Upper lobe of right lung (tissue), 1 donor: ENCODE measurements around the gene CTSH. TPM values are rescaled to one million over a fixed set of nuclear protein-coding genes. Genes with fewer than 3 reads are reported as not detected.

ENCODE experiments used
- ATAC-seq: fragments of 200-7000 bp; cut with Tn5 transposase; one replicate; pipeline ENCODE4 v1.9.1; 2020; ENCODE audit warnings: mild to moderate bottlenecking, moderate library complexity
- DNase-seq: peaks from one replicate; pipeline ENCODE4 v3.0.0-alpha.2; 2020
- H3K27ac ChIP-seq: fragments of 200-600 bp; one replicate; pipeline ENCODE4 v1.8.0; 2022
- H3K27me3 ChIP-seq: fragments of 200-600 bp; one replicate; pipeline ENCODE4 v1.8.0; 2022; ENCODE audit warnings: mild to moderate bottlenecking
- H3K36me3 ChIP-seq: fragments of 200-600 bp; one replicate; pipeline ENCODE4 v1.8.0; 2022
- H3K4me1 ChIP-seq: fragments of 200-600 bp; one replicate; pipeline ENCODE4 v1.8.0; 2022
- H3K4me3 ChIP-seq: fragments of 200-600 bp; one replicate; pipeline ENCODE4 v1.8.0; 2022; ENCODE audit warnings: mild to moderate bottlenecking
- H3K9me3 ChIP-seq: fragments of 200-600 bp; one replicate; pipeline ENCODE4 v1.8.0; 2022
- CTCF ChIP-seq: fragments of 200-600 bp; IDR thresholded peaks from one replicate; pipeline ENCODE4 v1.8.0; 2022; ENCODE audit warnings: antibody characterized with exemption
- intact Hi-C: fragments of 100-400 bp; cut with DNase I; formaldehyde crosslinking; loops from one replicate; pipeline ENCODE4 v1.11.0; 2022
- total RNA-seq: library from RNA; stranded (reverse); fragmentation: NEBNext Ultra II Directional; extraction: Animal tissue kit (Norgen Biotek cat#: 25700); gene quantifications from one replicate; pipeline ENCODE4 v1.2.1, GENCODE V29; 2021
- donor health status: DM: no; HTN: yes; CAD: no; lungs with severe emphysema.

Gene CTSH
- total RNA-seq, 1 donor from 2014 or later: 1,018 TPM

GRCh38 chr15:78950902-78951840, 6.3 kb upstream of the CTSH start:
- Histone ChIP-seq H3K27me3 (no peaks in the 10 kb centered on the region), H3K4me3 (no peak overlapping the region), H3K4me1 (peaks cover 22% of the 10 kb centered on the region), H3K36me3 (no peaks in the 10 kb centered on the region), H3K27ac (peak overlapping the region; percentile 80), H3K9me3 (no peaks in the 10 kb centered on the region)
- intact Hi-C loops: no loop called here
- TF ChIP-seq CTCF: peak; percentile 15
- peak; percentile 50 for ATAC-seq
- no peak for DNase-seq

GRCh38 chr15:78950343-78950742, 5.5 kb upstream of the CTSH start:
- H3K27me3 ChIP-seq: no peaks in the 10 kb centered on the region
- no peak for ATAC-seq
- peaks cover 22% of the 10 kb centered on the region for H3K4me1 ChIP-seq
- no peaks in the 10 kb centered on the region for H3K36me3 ChIP-seq
- intact Hi-C loops: no loop called here
- H3K9me3 ChIP-seq: no peaks in the 10 kb centered on the region
- no peak overlapping the region for H3K4me3 ChIP-seq
- DNase-seq: no peak
- H3K27ac ChIP-seq: no peak overlapping the region
- no peak for TF ChIP-seq CTCF

- no peaks in the 10 kb centered on the region for H3K27me3 ChIP-seq
- H3K36me3 ChIP-seq: no peaks in the 10 kb centered on the region
- no peak for DNase-seq
- H3K27ac ChIP-seq: no peak overlapping the region
- no peak overlapping the region for H3K4me3 ChIP-seq
- no peak for ATAC-seq
- H3K4me1 ChIP-seq: peaks cover 22% of the 10 kb centered on the region
- intact Hi-C loops: no loop called here
- TF ChIP-seq CTCF: no peak
- no peaks in the 10 kb centered on the region for H3K9me3 ChIP-seq
Observed at GRCh38 chr15:78949461-78949860, 4.6 kb upstream of the CTSH start.

- DNase-seq (no peak), ATAC-seq (no peak)
- Histone ChIP-seq H3K36me3 (no peaks in the 10 kb centered on the region), H3K4me3 (no peak overlapping the region), H3K27me3 (no peaks in the 10 kb centered on the region), H3K27ac (no peak overlapping the region), H3K9me3 (no peaks in the 10 kb centered on the region), H3K4me1 (peaks cover 18% of the 10 kb centered on the region)
- intact Hi-C loops: no loop called here
- no peak for TF ChIP-seq CTCF
Observed at GRCh38 chr15:78947506-78947905, 2.7 kb upstream of the CTSH start.

GRCh38 chr15:78946493-78946892, 1.6 kb upstream of the CTSH start:
- Histone ChIP-seq H3K9me3 (no peaks in the 10 kb centered on the region), H3K36me3 (no peaks in the 10 kb centered on the region), H3K27ac (no peak overlapping the region), H3K27me3 (no peaks in the 10 kb centered on the region), H3K4me3 (no peak overlapping the region), H3K4me1 (peaks cover 8% of the 10 kb centered on the region)
- no peak for TF ChIP-seq CTCF
- ATAC-seq: no peak
- DNase-seq: no peak
- intact Hi-C loops: no loop called here
